ACHN (cell line): ENCODE data around the gene PSMD3.
A peak's percentile ranks its signal among the peaks of the same experiment; 100 is the strongest.

Experiments
- DNase-seq: peaks from one replicate; pipeline ENCODE4 v3.0.0-alpha.2; 2015
- in situ Hi-C: cut with HindIII; loops from 2 replicates; pipeline ENCODE4 v1.10.0; 2017; ENCODE audit warnings: low sequenced_read_pairs, low pct_ligation_motif_present, low pct_unique_long_range_greater_than_20kb

Gene PSMD3

GRCh38 chr17:40015998-40016985 is 35.7 kb downstream of the PSMD3 start:
- no peak for DNase-seq
- in situ Hi-C loops: no loop called here

GRCh38 chr17:40017422-40018080 is 36.9 kb downstream of the PSMD3 start:
- in situ Hi-C loops: no loop called here
- DNase-seq: no peak

GRCh38 chr17:40018211-40019121 is 37.9 kb downstream of the PSMD3 start:
- in situ Hi-C loops: no loop called here
- DNase-seq: no peak

- in situ Hi-C loops: no loop called here
- DNase-seq: no peak
Observed at GRCh38 chr17:40019140-40019991, 38.8 kb downstream of the PSMD3 start.

GRCh38 chr17:40020146-40020545 is 39.5 kb downstream of the PSMD3 start:
- in situ Hi-C loops: no loop called here
- DNase-seq: no peak

GRCh38 chr17:40021451-40021971 is 40.9 kb downstream of the PSMD3 start:
- in situ Hi-C loops: no loop called here
- DNase-seq: peak; percentile 34

- in situ Hi-C loops: no loop called here
- DNase-seq: no peak
Observed at GRCh38 chr17:40022497-40022896, 41.9 kb downstream of the PSMD3 start.

- in situ Hi-C loops: no loop called here
Observed at GRCh38 chr17:40022961-40023541, 42.4 kb downstream of the PSMD3 start.

GRCh38 chr17:40023590-40024292 is 43.1 kb downstream of the PSMD3 start:
- in situ Hi-C loops: no loop called here
- DNase-seq: no peak

More at GRCh38 chr17:40022961-40023541, 42.4 kb downstream of the PSMD3 start:
- no peak for DNase-seq

GRCh38 chr17:40024901-40025300 is 44.3 kb downstream of the PSMD3 start:
- DNase-seq: no peak
- in situ Hi-C loops: no loop called here

GRCh38 chr17:40025559-40025958 is 45.0 kb downstream of the PSMD3 start:
- in situ Hi-C loops: no loop called here
- DNase-seq: no peak

GRCh38 chr17:40025991-40026815 is 45.6 kb downstream of the PSMD3 start:
- DNase-seq: no peak

GRCh38 chr17:40026816-40027613 is 46.4 kb downstream of the PSMD3 start:
- in situ Hi-C loops: no loop called here
- peak; percentile 78 for DNase-seq

More at GRCh38 chr17:40025991-40026815, 45.6 kb downstream of the PSMD3 start:
- in situ Hi-C loops: no loop called here

- in situ Hi-C loops: no loop called here
- DNase-seq: no peak
Observed at GRCh38 chr17:40027614-40028012, 47.0 kb downstream of the PSMD3 start.

GRCh38 chr17:40028595-40028994 is 48.0 kb downstream of the PSMD3 start:
- in situ Hi-C loops: no loop called here
- no peak for DNase-seq
